ENCODE results near the gene DLEC1.
A peak's percentile ranks its signal among the peaks of the same experiment; 100 is the strongest.

The DLEC1 gene

DNA sequence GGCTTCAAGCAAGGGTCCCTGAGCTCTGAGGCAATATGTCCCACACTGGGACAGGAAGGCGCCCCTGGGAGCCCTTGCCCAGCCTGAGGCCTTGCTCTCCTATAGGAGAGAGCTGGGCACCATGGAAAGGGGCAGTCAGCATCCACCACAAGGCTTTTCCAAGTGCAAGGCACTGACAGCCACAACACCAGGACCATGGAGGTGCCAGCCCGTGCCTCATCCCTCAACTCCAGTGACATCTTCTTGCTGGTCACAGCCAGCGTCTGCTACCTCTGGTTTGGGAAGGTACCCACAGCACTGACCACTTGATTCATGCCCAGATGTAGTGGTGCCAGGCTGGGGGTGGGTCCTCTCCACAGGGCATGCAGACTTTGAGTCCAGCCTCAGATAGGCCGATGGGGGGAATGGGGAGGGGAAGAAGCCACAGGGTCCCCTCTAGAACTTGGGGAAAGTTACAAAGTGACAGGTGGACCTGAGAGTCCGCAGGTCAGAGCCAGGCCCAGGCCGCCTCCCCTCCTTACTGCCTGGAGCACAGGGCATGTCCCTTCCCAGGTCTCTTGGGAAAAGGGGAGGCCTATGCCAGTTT, 36.6 kb upstream of the DLEC1 start:
- no peaks in the 10 kb centered on the region for H3K9me3 ChIP-seq (ENCODE audit: control insufficient read depth in 1 of 2, low read length in 2 of 2)
- H3K9ac ChIP-seq (ENCODE audit: low read depth in 1 of 2, low read length in 2 of 2): no peak overlapping the region
- H3K27ac ChIP-seq (ENCODE audit: low read depth, low read length): no peak overlapping the region
- peaks cover 31 to 70% of the 10 kb centered on the region in 2 donors for H3K36me3 ChIP-seq (ENCODE audit: control insufficient read depth in 1 of 2, insufficient read depth in 2 of 2, low read length in 2 of 2)
- H3K4me1 ChIP-seq (ENCODE audit: control insufficient read depth in 1 of 2, insufficient read depth in 2 of 2, low read length in 2 of 2): peaks cover 40 to 42% of the 10 kb centered on the region in 2 donors
- H3K4me3 ChIP-seq (ENCODE audit: low read depth in 1 of 2, low read length in 2 of 2): no peak overlapping the region
- no peaks in the 10 kb centered on the region for H3K27me3 ChIP-seq (ENCODE audit: control insufficient read depth in 1 of 2, insufficient read depth in 2 of 2, low read length in 2 of 2)

GRCh38 chr3:38002940-38003339, 36.1 kb upstream of the DLEC1 start:
- H3K4me3 ChIP-seq (ENCODE audit: low read depth in 1 of 2, low read length in 2 of 2): no peak overlapping the region
- no peaks in the 10 kb centered on the region for H3K9me3 ChIP-seq (ENCODE audit: control insufficient read depth in 1 of 2, low read length in 2 of 2)
- H3K36me3 ChIP-seq (ENCODE audit: control insufficient read depth in 1 of 2, insufficient read depth in 2 of 2, low read length in 2 of 2): peaks cover 33 to 70% of the 10 kb centered on the region in 2 donors
- H3K4me1 ChIP-seq (ENCODE audit: control insufficient read depth in 1 of 2, insufficient read depth in 2 of 2, low read length in 2 of 2): peaks cover 34 to 38% of the 10 kb centered on the region in 2 donors
- no peaks in the 10 kb centered on the region for H3K27me3 ChIP-seq (ENCODE audit: control insufficient read depth in 1 of 2, insufficient read depth in 2 of 2, low read length in 2 of 2)
- H3K9ac ChIP-seq (ENCODE audit: low read depth in 1 of 2, low read length in 2 of 2): no peak overlapping the region
- H3K27ac ChIP-seq (ENCODE audit: low read depth, low read length): no peak overlapping the region

- Histone ChIP-seq H3K4me1 (ENCODE audit: control insufficient read depth in 1 of 2, insufficient read depth in 2 of 2, low read length in 2 of 2) (peaks cover 29 to 34% of the 10 kb centered on the region in 2 donors), H3K9ac (ENCODE audit: low read depth in 1 of 2, low read length in 2 of 2) (peak overlapping the region; percentile 26 to 33), H3K27ac (ENCODE audit: low read depth, low read length) (no peak overlapping the region), H3K9me3 (ENCODE audit: control insufficient read depth in 1 of 2, low read length in 2 of 2) (no peaks in the 10 kb centered on the region), H3K36me3 (ENCODE audit: control insufficient read depth in 1 of 2, insufficient read depth in 2 of 2, low read length in 2 of 2) (peaks cover 36 to 73% of the 10 kb centered on the region in 2 donors), H3K27me3 (ENCODE audit: control insufficient read depth in 1 of 2, insufficient read depth in 2 of 2, low read length in 2 of 2) (no peaks in the 10 kb centered on the region), H3K4me3 (ENCODE audit: low read depth in 1 of 2, low read length in 2 of 2) (no peak overlapping the region)
Measured at GRCh38 chr3:38003371-38003816, 35.6 kb upstream of the DLEC1 start.

GRCh38 chr3:38003817-38004414, 35.1 kb upstream of the DLEC1 start:
- peak overlapping the region; percentile 37 for H3K27ac ChIP-seq (ENCODE audit: low read depth, low read length)
- H3K9ac ChIP-seq (ENCODE audit: low read depth in 1 of 2, low read length in 2 of 2): peak overlapping the region; percentile 26 to 33
- no peaks in the 10 kb centered on the region for H3K27me3 ChIP-seq (ENCODE audit: control insufficient read depth in 1 of 2, insufficient read depth in 2 of 2, low read length in 2 of 2)
- H3K9me3 ChIP-seq (ENCODE audit: control insufficient read depth in 1 of 2, low read length in 2 of 2): no peaks in the 10 kb centered on the region
- H3K36me3 ChIP-seq (ENCODE audit: control insufficient read depth in 1 of 2, insufficient read depth in 2 of 2, low read length in 2 of 2): peaks cover 36 to 77% of the 10 kb centered on the region in 2 donors
- peaks cover 26 to 30% of the 10 kb centered on the region in 2 donors for H3K4me1 ChIP-seq (ENCODE audit: control insufficient read depth in 1 of 2, insufficient read depth in 2 of 2, low read length in 2 of 2)
- H3K4me3 ChIP-seq (ENCODE audit: low read depth in 1 of 2, low read length in 2 of 2): no peak overlapping the region

GRCh38 chr3:38004415-38005075, 34.5 kb upstream of the DLEC1 start:
- Histone ChIP-seq H3K27ac (ENCODE audit: low read depth, low read length) (no peak overlapping the region), H3K4me1 (ENCODE audit: control insufficient read depth in 1 of 2, insufficient read depth in 2 of 2, low read length in 2 of 2) (peaks cover 22 to 30% of the 10 kb centered on the region in 2 donors), H3K4me3 (ENCODE audit: low read depth in 1 of 2, low read length in 2 of 2) (no peak overlapping the region), H3K27me3 (ENCODE audit: control insufficient read depth in 1 of 2, insufficient read depth in 2 of 2, low read length in 2 of 2) (no peaks in the 10 kb centered on the region), H3K36me3 (ENCODE audit: control insufficient read depth in 1 of 2, insufficient read depth in 2 of 2, low read length in 2 of 2) (peaks cover 36 to 74% of the 10 kb centered on the region in 2 donors), H3K9ac (ENCODE audit: low read depth in 1 of 2, low read length in 2 of 2) (peak overlapping the region; percentile 26 to 33), H3K9me3 (ENCODE audit: control insufficient read depth in 1 of 2, low read length in 2 of 2) (no peaks in the 10 kb centered on the region)

- Histone ChIP-seq H3K36me3 (ENCODE audit: control insufficient read depth in 1 of 2, insufficient read depth in 2 of 2, low read length in 2 of 2) (peaks cover 29 to 74% of the 10 kb centered on the region in 2 donors), H3K4me1 (ENCODE audit: control insufficient read depth in 1 of 2, insufficient read depth in 2 of 2, low read length in 2 of 2) (peaks cover 22 to 30% of the 10 kb centered on the region in 2 donors), H3K9ac (ENCODE audit: low read depth in 1 of 2, low read length in 2 of 2) (no peak overlapping the region), H3K27ac (ENCODE audit: low read depth, low read length) (no peak overlapping the region), H3K4me3 (ENCODE audit: low read depth in 1 of 2, low read length in 2 of 2) (no peak overlapping the region), H3K27me3 (ENCODE audit: control insufficient read depth in 1 of 2, insufficient read depth in 2 of 2, low read length in 2 of 2) (no peaks in the 10 kb centered on the region), H3K9me3 (ENCODE audit: control insufficient read depth in 1 of 2, low read length in 2 of 2) (no peaks in the 10 kb centered on the region)
Measured at GRCh38 chr3:38005076-38006020, 33.7 kb upstream of the DLEC1 start.

- Histone ChIP-seq H3K4me3 (ENCODE audit: low read depth in 1 of 2, low read length in 2 of 2) (no peak overlapping the region), H3K27me3 (ENCODE audit: control insufficient read depth in 1 of 2, insufficient read depth in 2 of 2, low read length in 2 of 2) (no peaks in the 10 kb centered on the region), H3K9me3 (ENCODE audit: control insufficient read depth in 1 of 2, low read length in 2 of 2) (no peaks in the 10 kb centered on the region), H3K36me3 (ENCODE audit: control insufficient read depth in 1 of 2, insufficient read depth in 2 of 2, low read length in 2 of 2) (peaks cover 29 to 68% of the 10 kb centered on the region in 2 donors), H3K9ac (ENCODE audit: low read depth in 1 of 2, low read length in 2 of 2) (no peak overlapping the region), H3K27ac (ENCODE audit: low read depth, low read length) (no peak overlapping the region), H3K4me1 (ENCODE audit: control insufficient read depth in 1 of 2, insufficient read depth in 2 of 2, low read length in 2 of 2) (peaks cover 22 to 30% of the 10 kb centered on the region in 2 donors)
Measured at GRCh38 chr3:38006031-38006430, 33.0 kb upstream of the DLEC1 start.

- H3K9me3 ChIP-seq (ENCODE audit: control insufficient read depth in 1 of 2, low read length in 2 of 2): no peaks in the 10 kb centered on the region
- no peak overlapping the region for H3K9ac ChIP-seq (ENCODE audit: low read depth in 1 of 2, low read length in 2 of 2)
- no peaks in the 10 kb centered on the region for H3K27me3 ChIP-seq (ENCODE audit: control insufficient read depth in 1 of 2, insufficient read depth in 2 of 2, low read length in 2 of 2)
- H3K4me3 ChIP-seq (ENCODE audit: low read depth in 1 of 2, low read length in 2 of 2): no peak overlapping the region
- H3K36me3 ChIP-seq (ENCODE audit: control insufficient read depth in 1 of 2, insufficient read depth in 2 of 2, low read length in 2 of 2): peaks cover 24 to 63% of the 10 kb centered on the region in 2 donors
- peaks cover 22 to 30% of the 10 kb centered on the region in 2 donors for H3K4me1 ChIP-seq (ENCODE audit: control insufficient read depth in 1 of 2, insufficient read depth in 2 of 2, low read length in 2 of 2)
- H3K27ac ChIP-seq (ENCODE audit: low read depth, low read length): no peak overlapping the region
Measured at GRCh38 chr3:38006445-38006995, 32.5 kb upstream of the DLEC1 start.

- Histone ChIP-seq H3K4me3 (ENCODE audit: low read depth in 1 of 2, low read length in 2 of 2) (no peak overlapping the region), H3K4me1 (ENCODE audit: control insufficient read depth in 1 of 2, insufficient read depth in 2 of 2, low read length in 2 of 2) (peaks cover 22 to 29% of the 10 kb centered on the region in 2 donors), H3K9ac (ENCODE audit: low read depth in 1 of 2, low read length in 2 of 2) (no peak overlapping the region), H3K36me3 (ENCODE audit: control insufficient read depth in 1 of 2, insufficient read depth in 2 of 2, low read length in 2 of 2) (peaks cover 14 to 51% of the 10 kb centered on the region in 2 donors), H3K27ac (ENCODE audit: low read depth, low read length) (no peak overlapping the region), H3K27me3 (ENCODE audit: control insufficient read depth in 1 of 2, insufficient read depth in 2 of 2, low read length in 2 of 2) (no peaks in the 10 kb centered on the region), H3K9me3 (ENCODE audit: control insufficient read depth in 1 of 2, low read length in 2 of 2) (no peaks in the 10 kb centered on the region)
Measured at GRCh38 chr3:38007754-38008090, 31.3 kb upstream of the DLEC1 start.
